Activated CD8-positive, alpha-beta memory T cell treated with anti-CD3 and anti-CD28 coated beads, Interleukin-2, amount 50 U/mL, for 48 hours (primary cell): ENCODE data around the gene ERC1.
"Not testable (repeated sequence)": the region's sequence is repeated elsewhere in the genome, so short reads cannot be mapped to it uniquely, and the experiment has no call there.

Experiments
- DNase-seq: peaks from one replicate; pipeline ENCODE4 v3.0.0-alpha.2; 2020

Gene ERC1

GRCh38 chr12:1131811-1132224 is 140.8 kb downstream of the ERC1 start:
- no peak for DNase-seq

- DNase-seq: no peak
Observed at GRCh38 chr12:1132311-1132710, 141.3 kb downstream of the ERC1 start.

- no peak for DNase-seq
Observed at GRCh38 chr12:1138691-1139090, 147.7 kb downstream of the ERC1 start.

- not testable (repeated sequence) for DNase-seq
Observed at GRCh38 chr12:1146758-1147157, 155.7 kb downstream of the ERC1 start.

GRCh38 chr12:1147821-1148220 is 156.8 kb downstream of the ERC1 start:
- no peak for DNase-seq

GRCh38 chr12:1157046-1157445 is 166.0 kb downstream of the ERC1 start:
- DNase-seq: no peak

GRCh38 chr12:1161197-1161596 is 170.2 kb downstream of the ERC1 start:
- no peak for DNase-seq

- no peak for DNase-seq
Observed at GRCh38 chr12:1162081-1162760, 171.2 kb downstream of the ERC1 start.

GRCh38 chr12:1167784-1168183 is 176.8 kb downstream of the ERC1 start:
- no peak for DNase-seq

- DNase-seq: no peak
Observed at GRCh38 chr12:1170411-1170810, 179.4 kb downstream of the ERC1 start.

GRCh38 chr12:1171657-1172408 is 180.8 kb downstream of the ERC1 start:
- DNase-seq: no peak

- no peak for DNase-seq
Observed at GRCh38 chr12:1173781-1174617, 183.0 kb downstream of the ERC1 start.

GRCh38 chr12:1174659-1175058 is 183.6 kb downstream of the ERC1 start:
- DNase-seq: no peak

GRCh38 chr12:1176191-1176590 is 185.2 kb downstream of the ERC1 start:
- DNase-seq: no peak

- DNase-seq: no peak
Observed at GRCh38 chr12:1179128-1179527, 188.1 kb downstream of the ERC1 start.

- no peak for DNase-seq
Observed at GRCh38 chr12:1182069-1182468, 191.0 kb downstream of the ERC1 start.

- no peak for DNase-seq
Observed at GRCh38 chr12:1184402-1184801, 193.4 kb downstream of the ERC1 start.

GRCh38 chr12:1185460-1186182 is 194.6 kb downstream of the ERC1 start:
- DNase-seq: no peak

GRCh38 chr12:1186298-1186697 is 195.3 kb downstream of the ERC1 start:
- no peak for DNase-seq

- DNase-seq: no peak
Observed at GRCh38 chr12:1188016-1188415, 197.0 kb downstream of the ERC1 start.

- DNase-seq: no peak
Observed at GRCh38 chr12:1189163-1189562, 198.1 kb downstream of the ERC1 start.

GRCh38 chr12:1195513-1195912 is 204.5 kb downstream of the ERC1 start:
- no peak for DNase-seq
